Right ventricle myocardium superior (tissue), 1 donor: Measurements from ENCODE around the gene TIAM1. TPM values are rescaled to one million over a fixed set of nuclear protein-coding genes. Genes with fewer than 3 reads are reported as not detected.
A peak's percentile ranks its signal among the peaks of the same experiment; 100 is the strongest.

ENCODE experiments used
- ATAC-seq: fragments of 200-7000 bp; cut with Tn5 transposase; one replicate; pipeline ENCODE4 v1.9.1; 2020; ENCODE audit warnings: mild to moderate bottlenecking; ENCODE audit not compliant: poor library complexity
- DNase-seq: peaks from one replicate; pipeline ENCODE4 v3.0.0-alpha.2; 2020
- intact Hi-C: fragments of 100-400 bp; cut with DNase I; formaldehyde crosslinking; loops from one replicate; pipeline ENCODE4 v1.11.2; 2022
- total RNA-seq: library from RNA; stranded (reverse); fragmentation: NEBNext Ultra II Directional; extraction: Animal tissue kit (Norgen Biotek cat#: 25700); gene quantifications from one replicate; pipeline ENCODE4 v1.2.1, GENCODE V29; 2021
- donor health status: DM: no; HTN: yes; CAD: no; lungs with severe emphysema.

The TIAM1 gene
- total RNA-seq, 1 donor from 2014 or later, result 2.9 TPM

- ATAC-seq, result no peak
- no peak for DNase-seq
- intact Hi-C loops, result no loop called here
Observed at GRCh38 chr21:31275901-31276300, 68.2 kb downstream of the TIAM1 start.

GRCh38 chr21:31273278-31273677, 70.8 kb downstream of the TIAM1 start:
- intact Hi-C loops, result no loop called here
- no peak for ATAC-seq
- DNase-seq, result no peak

- ATAC-seq (no peak), DNase-seq (no peak)
Observed at GRCh38 chr21:31268090-31268489, 76.0 kb downstream of the TIAM1 start.

GRCh38 chr21:31267644-31268043, 76.4 kb downstream of the TIAM1 start:
- ATAC-seq (no peak), DNase-seq (no peak)
- intact Hi-C loops, result no loop called here

More at GRCh38 chr21:31268090-31268489, 76.0 kb downstream of the TIAM1 start:
- intact Hi-C loops, result no loop called here

DNA sequence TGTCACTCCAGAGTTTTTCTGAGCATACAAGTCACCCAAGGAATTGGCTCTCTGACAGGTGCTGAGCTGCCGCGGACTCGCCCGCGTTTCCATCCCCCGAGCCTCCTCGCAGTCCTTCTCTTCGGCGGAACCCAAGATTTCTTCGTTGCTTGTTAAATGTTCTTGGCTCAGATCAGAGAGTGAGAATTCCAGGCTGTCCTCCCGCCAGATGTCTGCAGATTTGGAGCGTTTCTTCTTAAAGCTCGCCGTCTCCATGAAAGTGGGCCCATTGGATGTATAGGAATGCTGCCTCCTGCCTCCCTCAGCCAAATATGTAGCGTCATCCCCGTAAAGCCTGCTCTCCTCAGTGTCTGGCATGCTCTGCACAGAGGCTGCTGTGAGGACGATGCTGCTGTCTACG, 77.8 kb downstream of the TIAM1 start:
- ATAC-seq (peak; percentile 27), DNase-seq (no peak)
- intact Hi-C loops, result no loop called here

DNA sequence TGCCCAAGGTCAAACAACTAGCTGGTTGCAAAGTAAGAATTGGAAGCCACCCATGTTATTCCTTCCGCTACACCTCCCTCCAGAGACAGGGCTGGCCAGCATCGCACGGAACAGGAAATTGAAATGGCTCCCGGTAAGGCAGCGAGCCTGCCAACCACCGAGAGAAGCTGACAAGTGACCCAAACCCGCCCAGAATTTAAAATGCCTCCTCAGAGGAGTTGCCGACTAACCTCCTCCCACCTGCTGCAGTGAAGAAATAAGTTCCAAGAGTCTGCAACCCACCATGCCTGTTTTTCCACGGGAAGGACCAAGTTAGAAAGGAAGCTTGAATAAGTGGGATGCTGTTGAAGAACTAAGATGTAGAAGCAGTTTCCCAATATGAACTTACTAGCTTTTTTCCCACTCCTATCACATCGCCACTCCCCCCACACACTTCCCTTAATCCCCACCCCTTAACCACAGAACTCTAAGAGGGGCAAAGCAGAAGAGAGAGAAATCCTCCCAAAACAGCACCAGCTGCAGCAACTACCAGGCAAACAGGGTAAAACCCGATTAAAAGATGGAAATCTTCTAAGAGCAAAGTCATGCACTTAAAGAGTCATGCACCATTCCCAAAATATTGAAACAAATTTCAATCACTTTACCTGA, 78.6 kb downstream of the TIAM1 start:
- intact Hi-C loops, result no loop called here
- ATAC-seq, result peak; percentile 86

GRCh38 chr21:31264574-31264973, 79.5 kb downstream of the TIAM1 start:
- intact Hi-C loops, result no loop called here
- DNase-seq (no peak), ATAC-seq (no peak)

More for the DNA sequence above, 78.6 kb downstream of the TIAM1 start:
- DNase-seq, result peak; percentile 68

DNA sequence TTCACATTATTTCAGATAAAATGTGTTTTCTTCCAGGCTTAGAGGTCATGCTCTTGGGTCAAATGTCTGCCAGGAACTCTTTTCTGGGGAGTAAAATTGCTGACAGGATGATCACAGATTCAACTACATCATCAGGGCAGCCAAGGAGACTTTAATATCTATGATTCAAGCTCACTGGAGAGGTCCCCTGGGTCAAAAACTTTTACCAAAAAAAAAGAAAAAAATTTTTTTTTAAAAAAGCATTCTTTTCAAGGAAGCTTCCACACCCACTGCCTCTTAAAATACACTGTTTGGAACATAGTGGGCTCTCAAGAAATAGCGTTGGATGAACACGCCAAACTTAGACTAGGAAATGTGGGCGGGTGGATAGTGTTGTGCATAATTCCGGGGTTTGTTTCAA, 81.3 kb downstream of the TIAM1 start:
- intact Hi-C loops, result no loop called here
- peak; percentile 66 for ATAC-seq
- DNase-seq, result no peak

DNA sequence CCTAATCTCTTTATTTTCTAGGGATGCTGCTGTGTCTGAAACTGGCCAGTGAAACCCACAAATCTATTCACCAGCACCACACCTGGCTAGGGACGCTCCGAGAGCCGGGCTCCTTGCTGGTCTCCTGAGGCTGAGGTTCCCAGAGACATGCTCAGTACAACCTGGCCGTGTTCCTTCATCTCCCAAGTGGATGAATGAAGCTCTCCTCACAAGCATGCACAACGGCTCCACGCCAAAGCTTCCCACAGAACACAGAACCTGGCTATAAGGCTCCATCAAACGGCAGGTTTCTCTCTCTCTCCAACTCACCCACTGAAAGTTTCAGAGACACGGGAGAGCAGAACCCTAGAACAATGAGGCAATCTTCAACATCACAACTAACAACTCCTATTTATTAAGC, 82.3 kb downstream of the TIAM1 start:
- DNase-seq (no peak), ATAC-seq (no peak)
- intact Hi-C loops, result no loop called here

- DNase-seq (no peak), ATAC-seq (no peak)
- intact Hi-C loops, result no loop called here
Observed at GRCh38 chr21:31260790-31261189, 83.3 kb downstream of the TIAM1 start.

DNA sequence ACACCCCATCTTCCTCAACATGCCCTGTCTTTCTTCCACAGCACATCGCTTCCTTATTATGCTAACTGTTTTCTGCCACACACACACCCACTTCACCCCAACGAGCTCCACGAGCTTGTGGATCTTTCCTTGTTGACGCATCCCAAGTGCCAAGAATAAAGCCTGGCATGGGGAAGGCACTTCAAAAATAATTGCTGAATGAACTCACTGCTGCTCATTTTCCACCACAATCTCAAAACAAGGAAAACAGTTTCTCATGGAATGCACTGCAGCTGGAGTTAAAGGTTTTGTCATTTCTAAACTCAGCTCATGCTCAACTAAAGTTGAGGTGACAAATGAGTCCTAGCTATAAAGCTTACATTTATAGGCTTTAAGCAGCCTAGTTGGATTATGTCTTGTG, 86.0 kb downstream of the TIAM1 start:
- intact Hi-C loops, result no loop called here
- ATAC-seq (no peak), DNase-seq (no peak)

- intact Hi-C loops, result no loop called here
- ATAC-seq, result no peak
- DNase-seq, result no peak
Observed at GRCh38 chr21:31257265-31257664, 86.8 kb downstream of the TIAM1 start.

GRCh38 chr21:31255896-31256295, 88.2 kb downstream of the TIAM1 start:
- intact Hi-C loops, result no loop called here
- DNase-seq (no peak), ATAC-seq (no peak)

DNA sequence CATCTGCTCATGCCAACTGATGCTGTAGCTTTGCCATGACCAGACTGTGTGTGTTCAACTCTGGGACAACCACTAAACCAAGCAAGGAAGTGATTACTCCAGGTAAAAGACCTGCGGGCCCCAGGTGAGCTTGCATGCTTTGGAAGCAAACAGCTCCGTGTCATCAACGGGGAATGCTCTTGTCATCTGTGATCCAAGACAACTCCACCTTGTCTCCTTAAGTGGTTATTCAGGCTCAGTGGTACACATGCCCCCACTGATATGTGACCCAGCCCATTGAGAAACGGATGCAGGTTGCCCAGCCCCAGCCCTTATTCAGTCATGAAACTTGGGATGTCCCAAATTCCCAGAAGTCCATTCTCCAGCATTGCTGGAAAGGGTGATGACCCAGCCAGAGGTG, 89.0 kb downstream of the TIAM1 start:
- ATAC-seq (no peak), DNase-seq (no peak)
- intact Hi-C loops, result no loop called here

DNA sequence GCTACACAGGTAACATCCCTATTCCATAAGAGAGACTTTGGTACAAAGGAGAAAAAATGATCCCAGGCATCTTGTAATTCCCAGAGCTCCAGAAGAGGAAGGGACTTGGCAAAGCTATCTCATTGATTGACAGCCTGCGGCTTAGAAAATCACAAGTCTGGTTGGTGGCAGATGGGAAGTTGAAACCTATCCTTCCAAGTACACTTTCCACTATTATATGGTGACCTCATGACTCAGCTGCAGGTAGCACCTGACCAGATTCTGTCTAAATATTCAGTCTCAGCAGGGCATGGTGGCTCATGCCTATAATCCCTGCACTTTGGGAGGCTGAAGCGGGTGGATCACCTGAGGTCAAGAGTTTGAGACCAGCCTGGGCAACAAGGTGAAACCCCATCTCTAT, 89.9 kb downstream of the TIAM1 start:
- DNase-seq, result no peak
- intact Hi-C loops, result no loop called here
- ATAC-seq, result no peak

- intact Hi-C loops, result no loop called here
- ATAC-seq (no peak), DNase-seq (no peak)
Observed at GRCh38 chr21:31253684-31254083, 90.4 kb downstream of the TIAM1 start.

- intact Hi-C loops, result no loop called here
- DNase-seq (no peak), ATAC-seq (no peak)
Observed at GRCh38 chr21:31252611-31253010, 91.5 kb downstream of the TIAM1 start.

DNA sequence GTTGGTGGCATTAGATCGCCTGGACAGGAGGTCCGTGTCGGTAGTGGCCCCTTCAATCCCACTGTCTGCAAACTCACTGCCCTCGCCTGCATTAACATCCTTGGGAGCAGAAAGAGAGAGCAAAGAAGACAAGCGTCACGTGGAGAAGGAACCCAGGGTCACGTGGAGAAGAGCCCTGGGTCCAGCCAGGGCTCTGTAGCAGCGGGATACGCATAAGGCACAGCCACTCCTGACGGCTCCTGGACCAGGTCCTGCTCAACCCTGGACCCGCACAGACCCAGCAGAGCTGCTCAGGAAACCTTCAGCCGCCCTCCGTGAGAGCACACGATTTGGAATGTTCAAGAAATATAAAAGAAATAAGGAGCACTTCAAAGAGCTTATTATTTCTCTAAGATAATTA, 92.0 kb downstream of the TIAM1 start:
- no peak for DNase-seq
- no peak for ATAC-seq
- intact Hi-C loops, result no loop called here

DNA sequence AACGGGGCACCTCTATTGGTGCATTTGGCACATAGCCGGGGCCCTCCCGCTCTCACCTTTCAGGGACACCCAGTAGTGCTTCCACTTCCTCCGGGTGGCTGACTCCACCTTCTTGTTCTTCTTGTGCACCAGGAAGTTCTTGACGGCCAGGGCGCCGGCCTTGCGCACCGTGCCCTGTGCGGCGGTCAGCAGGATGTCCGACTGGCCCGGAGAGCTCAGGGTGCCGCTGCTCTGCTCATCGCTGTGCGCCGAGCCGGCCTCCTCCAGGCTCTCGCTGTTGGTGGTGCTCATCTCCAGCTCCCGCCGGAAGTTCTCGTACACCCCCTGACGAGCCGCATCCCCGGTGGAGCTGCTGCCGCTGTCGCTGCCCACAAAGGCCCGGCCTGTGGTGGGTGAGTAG, 92.4 kb downstream of the TIAM1 start:
- intact Hi-C loops, result no loop called here
- DNase-seq (no peak), ATAC-seq (no peak)

GRCh38 chr21:31248598-31248997, 95.5 kb downstream of the TIAM1 start:
- ATAC-seq, result no peak

DNA sequence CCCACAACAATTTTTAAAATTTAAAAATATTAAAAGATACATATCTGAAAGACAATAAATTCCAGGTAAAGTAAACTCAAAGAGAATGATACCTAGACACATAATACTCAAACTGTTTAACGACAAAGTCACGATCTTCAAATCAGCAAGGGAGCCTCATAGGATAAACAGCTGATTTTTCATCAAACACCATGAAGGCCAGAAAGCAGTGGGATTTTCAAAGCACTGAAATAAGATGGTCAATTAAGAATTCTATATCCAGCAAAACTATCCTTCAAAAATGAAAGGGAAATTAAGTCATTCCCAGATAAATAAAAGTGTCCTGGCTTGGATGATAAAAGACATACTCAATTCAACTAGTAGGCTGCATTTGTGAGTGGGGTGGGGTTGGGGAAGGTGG, 100.5 kb downstream of the TIAM1 start:
- no peak for DNase-seq
- intact Hi-C loops, result no loop called here
- ATAC-seq, result no peak

More at GRCh38 chr21:31248598-31248997, 95.5 kb downstream of the TIAM1 start:
- intact Hi-C loops, result no loop called here
- no peak for DNase-seq
